ENCODE results near the gene SUMF1.

SUMF1 gene

GRCh38 chr3:4497005-4497692 lies 30.1 kb upstream of the SUMF1 start:
- no peak for DNase-seq

GRCh38 chr3:4496087-4496452 lies 29.0 kb upstream of the SUMF1 start:
- no peak for DNase-seq

- peak; percentile 78 to 87 (median 85) for DNase-seq
These were observed 28.4 kb upstream of the SUMF1 start for GRCh38 chr3:4495294-4496086.

GRCh38 chr3:4494895-4495264 lies 27.8 kb upstream of the SUMF1 start:
- no peak for DNase-seq

- DNase-seq, result peak in 1 of 3 donors; percentile 37
These were observed 27.1 kb upstream of the SUMF1 start for GRCh38 chr3:4493941-4494894.

- DNase-seq, result peak; percentile 99
These were observed 26.2 kb upstream of the SUMF1 start, which contains the start of gene ITPR1 for GRCh38 chr3:4493014-4493940. Gene ITPR1, plus strand, starts transcription at chr3:4493348. Its CDS starts 23,144 bp downstream, at chr3:4516492.

- DNase-seq, result peak; percentile 63 to 70 (median 69)
These were observed 25.3 kb upstream of the SUMF1 start for GRCh38 chr3:4492208-4493013.

GRCh38 chr3:4491855-4492207 lies 24.8 kb upstream of the SUMF1 start:
- DNase-seq, result no peak

- DNase-seq, result peak; percentile 60 to 86 (median 84)
These were observed 11.2 kb upstream of the SUMF1 start for GRCh38 chr3:4478261-4478660.

- DNase-seq, result peak in 1 of 3 donors; percentile 21
These were observed 9.4 kb upstream of the SUMF1 start for GRCh38 chr3:4476496-4476895.

GRCh38 chr3:4475804-4476203 lies 8.7 kb upstream of the SUMF1 start:
- peak; percentile 35 to 65 (median 52) for DNase-seq

- DNase-seq, result peak; percentile 71 to 90 (median 78)
These were observed 7.8 kb upstream of the SUMF1 start for GRCh38 chr3:4474683-4475490.

GRCh38 chr3:4472766-4473165 lies 5.7 kb upstream of the SUMF1 start:
- no peak for DNase-seq

- no peak for DNase-seq
These were observed 5.2 kb upstream of the SUMF1 start for GRCh38 chr3:4472312-4472711.

GRCh38 chr3:4471907-4472306 lies 4.8 kb upstream of the SUMF1 start:
- DNase-seq, result no peak

GRCh38 chr3:4467522-4467867 lies 426 bp upstream of the SUMF1 start:
- DNase-seq, result no peak

GRCh38 chr3:4464576-4464975 lies 2.5 kb downstream of the SUMF1 start:
- no peak for DNase-seq

GRCh38 chr3:4462369-4463040 lies 4.6 kb downstream of the SUMF1 start:
- peak in 1 of 3 donors; percentile 18 for DNase-seq

GRCh38 chr3:4461468-4462090 lies 5.5 kb downstream of the SUMF1 start:
- DNase-seq, result no peak

Data from suppressor macrophage treated with lipopolysaccharide for 1 hour (primary cell).